ENCODE measurements around the gene SRC. TPM values are rescaled to one million over a fixed set of nuclear protein-coding genes. Genes with fewer than 3 reads are reported as not detected.

SRC gene
- total RNA-seq, 4 donors from 2014 or later, result 27.5 to 52.2 (median 42.3) TPM

DNA sequence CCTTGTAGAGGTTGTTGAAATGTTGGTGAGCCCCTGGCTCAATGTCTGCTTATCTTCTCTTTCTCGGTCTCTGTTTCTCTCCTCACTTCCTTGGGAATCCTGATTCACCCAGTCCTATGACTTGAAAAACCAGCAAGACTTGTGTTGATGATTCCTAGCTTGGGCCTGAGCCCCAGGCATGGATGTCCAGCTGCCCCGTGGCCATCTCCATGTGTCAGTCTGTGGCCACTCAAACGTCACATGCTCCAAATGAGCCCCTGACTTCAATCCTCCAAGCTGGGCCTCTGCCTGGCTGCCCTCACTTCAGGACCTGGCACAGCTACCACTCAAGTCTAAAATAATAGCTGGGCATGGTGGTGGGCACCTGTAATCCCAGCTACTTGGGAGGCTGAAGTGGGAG is 81.0 kb downstream of the SRC start:
- intact Hi-C loops (cut with DNase I), result no loop called here
- no peak for DNase-seq (ENCODE audit: extremely low spot score)
- Histone ChIP-seq H3K4me1 (no peaks in the 10 kb centered on the region), H3K27ac (replicated peaks in 1 of 4) (no peak overlapping the region), H3K36me3 (no peaks in the 10 kb centered on the region), H3K4me3 (no peak overlapping the region), H3K9me3 (no peaks in the 10 kb centered on the region), H3K27me3 (peaks cover 0 to 27% (median 0%) of the 10 kb centered on the region in 4 donors)
- 68% methylated on average over 3 of the region's 3 CpGs for WGBS
- no peak for TF ChIP-seq POLR2A (IDR thresholded peaks at IDR 0.05; ENCODE audit: low read depth)
- no peak for TF ChIP-seq POLR2AphosphoS5 (IDR thresholded peaks at IDR 0.05)
- TF ChIP-seq EP300 (IDR thresholded peaks at IDR 0.05), result no peak
- TF ChIP-seq, protein P1, sequence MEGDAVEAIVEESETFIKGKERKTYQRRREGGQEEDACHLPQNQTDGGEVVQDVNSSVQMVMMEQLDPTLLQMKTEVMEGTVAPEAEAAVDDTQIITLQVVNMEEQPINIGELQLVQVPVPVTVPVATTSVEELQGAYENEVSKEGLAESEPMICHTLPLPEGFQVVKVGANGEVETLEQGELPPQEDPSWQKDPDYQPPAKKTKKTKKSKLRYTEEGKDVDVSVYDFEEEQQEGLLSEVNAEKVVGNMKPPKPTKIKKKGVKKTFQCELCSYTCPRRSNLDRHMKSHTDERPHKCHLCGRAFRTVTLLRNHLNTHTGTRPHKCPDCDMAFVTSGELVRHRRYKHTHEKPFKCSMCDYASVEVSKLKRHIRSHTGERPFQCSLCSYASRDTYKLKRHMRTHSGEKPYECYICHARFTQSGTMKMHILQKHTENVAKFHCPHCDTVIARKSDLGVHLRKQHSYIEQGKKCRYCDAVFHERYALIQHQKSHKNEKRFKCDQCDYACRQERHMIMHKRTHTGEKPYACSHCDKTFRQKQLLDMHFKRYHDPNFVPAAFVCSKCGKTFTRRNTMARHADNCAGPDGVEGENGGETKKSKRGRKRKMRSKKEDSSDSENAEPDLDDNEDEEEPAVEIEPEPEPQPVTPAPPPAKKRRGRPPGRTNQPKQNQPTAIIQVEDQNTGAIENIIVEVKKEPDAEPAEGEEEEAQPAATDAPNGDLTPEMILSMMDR (IDR thresholded peaks at IDR 0.05), result no peak

DNA sequence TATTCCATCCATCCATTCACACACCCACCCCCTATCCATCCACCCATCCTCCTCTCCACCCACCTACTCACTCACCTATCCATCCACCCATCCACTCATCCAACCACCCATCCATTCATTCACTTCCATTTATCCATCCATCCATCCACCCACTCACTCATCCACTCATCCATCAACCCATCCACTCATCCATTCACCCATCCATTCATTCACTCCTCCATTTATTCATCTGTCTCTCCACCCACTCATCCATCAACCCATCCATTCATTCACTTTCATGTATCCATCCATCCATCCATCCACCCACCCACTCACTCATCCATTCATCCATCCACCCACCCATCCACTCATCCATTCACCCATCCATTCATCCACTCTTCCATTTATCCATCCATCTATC is 84.1 kb downstream of the SRC start:
- no peak overlapping the region for H3K4me3 ChIP-seq
- H3K27me3 ChIP-seq, result peaks cover 0 to 7% (median 0%) of the 10 kb centered on the region in 4 donors
- no peaks in the 10 kb centered on the region for H3K36me3 ChIP-seq
- H3K9me3 ChIP-seq, result no peaks in the 10 kb centered on the region
- no peak for DNase-seq (ENCODE audit: extremely low spot score)
- TF ChIP-seq EP300 (IDR thresholded peaks at IDR 0.05), result no peak
- TF ChIP-seq POLR2AphosphoS5 (IDR thresholded peaks at IDR 0.05), result no peak
- no peak for TF ChIP-seq POLR2A (IDR thresholded peaks at IDR 0.05; ENCODE audit: low read depth)
- TF ChIP-seq, protein P1 (IDR thresholded peaks at IDR 0.05), result no peak
- intact Hi-C loops (cut with DNase I), result no loop called here
- H3K4me1 ChIP-seq, result no peaks in the 10 kb centered on the region
- H3K27ac ChIP-seq (replicated peaks in 1 of 4), result no peak overlapping the region

DNA sequence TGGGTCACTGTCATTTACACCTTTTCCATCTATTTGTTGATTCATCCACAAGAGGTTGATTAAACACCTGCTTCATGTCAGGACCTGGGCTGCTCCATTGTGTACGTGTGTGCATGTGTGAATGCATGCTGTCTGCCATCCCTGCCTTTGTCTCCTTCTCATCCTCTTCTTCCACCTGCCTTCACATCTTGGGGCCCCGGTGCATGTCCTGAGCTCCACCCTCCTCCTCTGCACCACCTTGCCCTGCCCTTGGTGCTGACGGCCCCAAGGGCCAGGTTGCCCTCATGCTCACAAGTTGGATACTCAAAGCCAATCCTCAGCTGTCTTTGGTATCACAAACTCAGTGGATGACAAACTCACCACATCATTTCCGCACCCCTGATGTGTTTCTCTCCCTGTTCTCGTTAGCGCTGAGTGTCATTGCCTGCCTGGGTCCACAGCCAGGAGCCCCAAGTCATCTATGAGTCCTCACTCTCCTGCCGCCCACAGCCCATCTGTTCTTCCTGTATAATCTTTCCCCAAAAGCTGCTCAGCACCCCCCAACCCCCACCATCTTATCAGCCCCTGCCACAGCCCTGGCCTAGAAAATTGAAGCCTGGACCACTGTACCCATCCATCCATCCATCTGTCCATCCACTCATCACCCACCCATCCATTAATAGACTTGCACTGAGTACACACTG is 85.0 kb downstream of the SRC start:
- TF ChIP-seq EP300 (IDR thresholded peaks at IDR 0.05) (no peak), POLR2A (IDR thresholded peaks at IDR 0.05; ENCODE audit: low read depth) (no peak), POLR2AphosphoS5 (IDR thresholded peaks at IDR 0.05) (no peak)
- TF ChIP-seq, protein P1 (IDR thresholded peaks at IDR 0.05), result no peak
- intact Hi-C loops (cut with DNase I), result no loop called here
- no peaks in the 10 kb centered on the region for H3K36me3 ChIP-seq
- H3K27me3 ChIP-seq, result no peaks in the 10 kb centered on the region
- no peaks in the 10 kb centered on the region for H3K9me3 ChIP-seq
- H3K27ac ChIP-seq (replicated peaks in 1 of 4), result no peak overlapping the region
- no peak for DNase-seq (ENCODE audit: extremely low spot score)
- 76% methylated on average over 7 of the region's 7 CpGs for WGBS
- H3K4me1 ChIP-seq, result no peaks in the 10 kb centered on the region
- H3K4me3 ChIP-seq, result no peak overlapping the region

DNA sequence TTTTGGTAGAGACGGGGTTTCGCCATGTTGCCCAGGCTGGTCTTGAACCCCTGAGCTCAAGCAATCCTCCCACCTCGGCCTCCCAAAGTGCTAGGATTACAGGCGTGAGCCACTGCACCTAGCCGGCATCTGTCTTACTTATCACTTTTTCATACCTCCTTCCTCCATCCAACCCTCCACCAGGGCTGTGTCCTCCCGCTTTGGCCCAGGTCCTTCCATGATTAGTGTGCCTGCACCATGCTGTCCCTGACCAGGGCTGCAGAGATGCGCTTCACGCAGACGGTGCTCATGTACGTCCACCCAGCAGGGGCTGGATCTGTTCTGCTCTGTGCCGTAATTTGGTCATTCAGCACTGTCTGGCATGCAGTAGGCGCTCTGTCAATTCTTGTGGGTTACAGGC is 85.8 kb downstream of the SRC start:
- WGBS, result 87% methylated on average over 12 of the region's 12 CpGs
- no peak for DNase-seq (ENCODE audit: extremely low spot score)
- Histone ChIP-seq H3K4me3 (no peak overlapping the region), H3K27ac (replicated peaks in 1 of 4) (no peak overlapping the region), H3K9me3 (no peaks in the 10 kb centered on the region), H3K36me3 (no peaks in the 10 kb centered on the region), H3K27me3 (no peaks in the 10 kb centered on the region), H3K4me1 (no peaks in the 10 kb centered on the region)
- TF ChIP-seq POLR2A (IDR thresholded peaks at IDR 0.05; ENCODE audit: low read depth) (no peak), EP300 (IDR thresholded peaks at IDR 0.05) (no peak), POLR2AphosphoS5 (IDR thresholded peaks at IDR 0.05) (no peak)
- TF ChIP-seq, protein P1 (IDR thresholded peaks at IDR 0.05), result no peak
- intact Hi-C loops (cut with DNase I), result no loop called here

DNA sequence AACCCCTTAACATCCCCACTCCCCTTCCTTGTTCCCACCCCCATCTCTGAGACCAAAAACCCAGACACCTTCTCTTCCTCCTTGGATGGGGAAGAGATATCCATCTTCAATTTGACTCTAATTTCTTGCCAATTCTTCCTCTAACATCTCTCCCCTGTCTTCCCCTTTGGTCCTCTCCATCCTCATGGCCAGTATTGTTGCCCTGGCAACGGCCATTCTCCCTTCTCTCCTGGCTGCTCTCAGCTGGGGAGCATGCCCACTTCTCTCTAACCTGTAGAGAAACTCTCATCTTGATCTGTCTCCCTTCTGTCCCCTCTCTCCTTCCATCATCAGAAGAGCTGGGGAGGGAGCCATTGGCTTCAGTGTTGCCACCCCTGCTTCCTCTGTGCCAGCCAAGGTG is 86.7 kb downstream of the SRC start:
- Histone ChIP-seq H3K27ac (replicated peaks in 1 of 4) (no peak overlapping the region), H3K27me3 (no peaks in the 10 kb centered on the region), H3K4me1 (no peaks in the 10 kb centered on the region), H3K9me3 (no peaks in the 10 kb centered on the region), H3K36me3 (no peaks in the 10 kb centered on the region), H3K4me3 (no peak overlapping the region)
- intact Hi-C loops (cut with DNase I), result no loop called here
- TF ChIP-seq, protein P1 (IDR thresholded peaks at IDR 0.05), result no peak
- TF ChIP-seq EP300 (IDR thresholded peaks at IDR 0.05), result no peak
- TF ChIP-seq POLR2A (IDR thresholded peaks at IDR 0.05; ENCODE audit: low read depth), result no peak
- WGBS, result 70% methylated on average over 1 of the region's 1 CpG
- no peak for DNase-seq (ENCODE audit: extremely low spot score)

All from esophagus muscularis mucosa (tissue), 4 donors.